GM12892 (cell line): ENCODE data around the gene G6PC2.

Source experiments
- POLR2A ChIP-seq: IDR thresholded peaks from 2 replicates; pipeline ENCODE4 v1.6.1; 2011; ENCODE audit warnings: low read depth, low read length, control low read depth
- POLR2AphosphoS5 ChIP-seq: IDR thresholded peaks from 2 replicates; pipeline ENCODE4 v1.6.1; 2011; ENCODE audit warnings: low read depth, low read length, control low read depth

GRCh38 chr2:168892327-168892726 lies 8.8 kb upstream of the G6PC2 start:
- TF ChIP-seq POLR2A (no peak), POLR2AphosphoS5 (no peak)
